Keratinocyte (primary cell): ENCODE measurements around the gene ASB4. TPM values are rescaled to one million over a fixed set of nuclear protein-coding genes. Genes with fewer than 3 reads are reported as not detected.

Source experiments
- DNase-seq: peaks from one replicate; pipeline ENCODE4 v3.0.0-alpha.2; 2011; ENCODE audit warnings: low read depth, missing footprints, low spot score
- FAIRE-seq: peaks from 2 replicates; lab custom pipeline; 2011; peaks lifted over from hg19 to GRCh38; lab: Jason Lieb, UNC
- H2AFZ ChIP-seq: 2 replicates; pipeline ENCODE4 v1.6.0; 2012; ENCODE audit warnings: low read length, control low read depth, inconsistent platforms; ENCODE audit not compliant: control insufficient read depth
- H3K27ac ChIP-seq: 2 replicates; pipeline ENCODE4 v1.5.1; 2011; ENCODE audit warnings: low read length; ENCODE audit not compliant: control insufficient read depth, insufficient read depth
- H3K27me3 ChIP-seq: 3 replicates; pipeline ENCODE4 v1.6.0; 2011; ENCODE audit warnings: low read length; ENCODE audit not compliant: control insufficient read depth, insufficient read depth; ENCODE audit errors: extremely low read depth
- H3K36me3 ChIP-seq, 2 experiments: 2 replicates in 1 of 2; 3 replicates in 1 of 2; pipeline ENCODE4 v1.5.1; 2011; ENCODE audit warnings: low read length in 2 of 2, mild to moderate bottlenecking in 1 of 2; ENCODE audit not compliant: control insufficient read depth in 2 of 2, insufficient read depth in 2 of 2; ENCODE audit errors: extremely low read depth in 1 of 2
- H3K4me1 ChIP-seq: 3 replicates; pipeline ENCODE4 v1.5.1; 2011; ENCODE audit warnings: low read length; ENCODE audit not compliant: control insufficient read depth, insufficient read depth; ENCODE audit errors: extremely low read depth
- H3K4me2 ChIP-seq: 3 replicates; pipeline ENCODE4 v1.6.0; 2011; ENCODE audit warnings: low read depth, low read length; ENCODE audit not compliant: control insufficient read depth, insufficient read depth; ENCODE audit errors: extremely low read depth
- H3K4me3 ChIP-seq, 3 experiments: fragments of 200-600 bp in 1 of 3; sonication (generic) in 1 of 3; 2 replicates in 2 of 3; 3 replicates in 1 of 3; pipeline ENCODE4 v1.5.1; 2011 to 2016; ENCODE audit warnings: low read length in 3 of 3, mild to moderate bottlenecking in 3 of 3, control low read depth in 2 of 3, inconsistent platforms in 1 of 3, low read depth in 1 of 3, mixed read lengths in 1 of 3, mixed run types in 1 of 3, moderate library complexity in 1 of 3; ENCODE audit not compliant: control insufficient read depth in 2 of 3, insufficient read depth in 2 of 3; ENCODE audit errors: extremely low read depth in 1 of 3
- H3K79me2 ChIP-seq: 2 replicates; pipeline ENCODE4 v1.6.0; 2012; ENCODE audit warnings: low read length; ENCODE audit not compliant: control insufficient read depth, insufficient read depth
- H3K9ac ChIP-seq: 3 replicates; pipeline ENCODE4 v1.6.0; 2011; ENCODE audit warnings: low read length; ENCODE audit not compliant: control insufficient read depth, insufficient read depth; ENCODE audit errors: extremely low read depth
- H3K9me1 ChIP-seq: 3 replicates; pipeline ENCODE4 v1.6.0; 2011; ENCODE audit warnings: low read length; ENCODE audit not compliant: control insufficient read depth, insufficient read depth; ENCODE audit errors: extremely low read depth
- H3K9me3 ChIP-seq: 2 replicates; pipeline ENCODE4 v1.5.1; 2012; ENCODE audit warnings: low read depth, low read length; ENCODE audit not compliant: control insufficient read depth
- H4K20me1 ChIP-seq: 3 replicates; pipeline ENCODE4 v1.6.0; 2011; ENCODE audit warnings: low read length; ENCODE audit not compliant: control insufficient read depth, insufficient read depth; ENCODE audit errors: extremely low read depth
- CTCF ChIP-seq, 3 experiments: IDR thresholded peaks in 1 of 3; conservative IDR thresholded peaks in 1 of 3; optimal IDR thresholded peaks in 1 of 3; 2 replicates in 2 of 3; 3 replicates in 1 of 3; pipeline versions ENCODE3 to v1.5.1; 2011; ENCODE audit warnings: low read length in 3 of 3, mild to moderate bottlenecking in 3 of 3, moderate library complexity in 2 of 3, control low read depth in 1 of 3, inconsistent platforms in 1 of 3; ENCODE audit not compliant: insufficient read depth in 2 of 3; ENCODE audit errors: extremely low read depth in 1 of 3
- EZH2 ChIP-seq: IDR thresholded peaks from one replicate; pipeline ENCODE4 v1.6.1; 2012; ENCODE audit warnings: inconsistent platforms, mild to moderate bottlenecking, low read length, moderate library complexity
- dilution Hi-C: fragments of 300-500 bp; cut with MboI; formaldehyde crosslinking; loops from one replicate; pipeline ENCODE4 v1.7.0; 2020; ENCODE audit warnings: low sequenced_read_pairs; ENCODE audit not compliant: extremely low pct_ligation_motif_present
- polyA plus RNA-seq, 5 experiments: library from polyadenylated mRNA; depleted of rRNA in 3 of 5; stranded (reverse) in 3 of 5; stranded (forward) in 1 of 5; unstranded in 1 of 5; fragments of >200 nt; gene quantifications; 1 replicate in 1 of 5; 2 replicates in 3 of 5; 3 replicates in 1 of 5; pipeline versions ENCODE4 v1.2.1 to v1.2.3, GENCODE V29; 2011 to 2012; ENCODE audit warnings: missing spikeins in 2 of 5, low read depth in 1 of 5, low replicate concordance in 1 of 5

ASB4 gene
- polyA plus RNA-seq, 1 donor (not counting 4 experiments of a cell fraction or from before 2014, with no cell fraction given) = not detected

- DNase-seq (no peak), FAIRE-seq (no peak)
- no peaks in the 10 kb centered on the region for H3K79me2 ChIP-seq
- no peaks in the 10 kb centered on the region for H4K20me1 ChIP-seq
- no peak overlapping the region for H3K9ac ChIP-seq
- H3K27ac ChIP-seq = no peak overlapping the region
- dilution Hi-C loops = no loop called here
- no peaks in the 10 kb centered on the region for H3K36me3 ChIP-seq
- no peaks in the 10 kb centered on the region for H3K9me1 ChIP-seq
- H3K4me3 ChIP-seq = no peak overlapping the region
- H3K9me3 ChIP-seq = no peaks in the 10 kb centered on the region
- H3K27me3 ChIP-seq = no peaks in the 10 kb centered on the region
- no peak for TF ChIP-seq EZH2
- no peak for TF ChIP-seq CTCF (optimal IDR thresholded peaks at IDR 0.05 in 1 of 3, IDR thresholded peaks at IDR 0.05 in 1 of 3, conservative IDR thresholded peaks at IDR 0.05 in 1 of 3; ENCODE audit: extremely low read depth in 1 of 3, insufficient read depth in 2 of 3, low read length in 3 of 3)
- H3K4me2 ChIP-seq = no peak overlapping the region
- no peak overlapping the region for H2AFZ ChIP-seq
- no peaks in the 10 kb centered on the region for H3K4me1 ChIP-seq
Observed at GRCh38 chr7:95473276-95473985, 12.3 kb upstream of the ASB4 start.

- Histone ChIP-seq H3K27ac (no peak overlapping the region), H3K79me2 (no peaks in the 10 kb centered on the region), H3K9me3 (no peaks in the 10 kb centered on the region), H3K4me3 (no peak overlapping the region), H3K36me3 (no peaks in the 10 kb centered on the region), H2AFZ (no peak overlapping the region), H3K4me2 (no peak overlapping the region), H4K20me1 (no peaks in the 10 kb centered on the region), H3K9ac (no peak overlapping the region), H3K4me1 (no peaks in the 10 kb centered on the region), H3K27me3 (no peaks in the 10 kb centered on the region), H3K9me1 (no peaks in the 10 kb centered on the region)
- no peak for FAIRE-seq
- TF ChIP-seq CTCF (optimal IDR thresholded peaks at IDR 0.05 in 1 of 3, IDR thresholded peaks at IDR 0.05 in 1 of 3, conservative IDR thresholded peaks at IDR 0.05 in 1 of 3; ENCODE audit: extremely low read depth in 1 of 3, insufficient read depth in 2 of 3, low read length in 3 of 3) (no peak), EZH2 (no peak)
- DNase-seq = no peak
- dilution Hi-C loops = no loop called here
Observed at GRCh38 chr7:95476072-95476847, 9.5 kb upstream of the ASB4 start.
